HEK293 (cell line): ENCODE data around the gene CPXM1.

Source experiments
- CTCF ChIA-PET: fragments of 350-600 bp; formaldehyde crosslinking; extraction: SDS; loops from one replicate; lab custom pipeline; 2021; ENCODE audit warnings: antibody characterized with exemption; lab: Yijun Ruan, JAX
- POLR2A ChIA-PET: fragments of 300-600 bp; formaldehyde crosslinking; extraction: SDS; loops from one replicate; lab custom pipeline; 2020; ENCODE audit warnings: antibody characterized with exemption, inconsistent platforms; lab: Yijun Ruan, JAX
- H3K27ac ChIP-seq: fragments of 200-500 bp; sonication (Bioruptor generic); 2 replicates; pipeline ENCODE4 v1.5.1; 2014; ENCODE audit warnings: low read depth, low read length, control low read depth, inconsistent platforms; ENCODE audit errors: extremely low read depth
- H3K36me3 ChIP-seq, 2 experiments: fragments of 200-500 bp in 1 of 2; sonication (Bioruptor generic) in 1 of 2; 1 replicate in 1 of 2; 2 replicates in 1 of 2; pipeline ENCODE4 v1.5.1; 2014 to 2017; ENCODE audit warnings: inconsistent platforms in 2 of 2, low read length in 2 of 2; ENCODE audit not compliant: control insufficient read depth in 2 of 2, insufficient read depth in 1 of 2
- H3K4me1 ChIP-seq: fragments of 200-500 bp; sonication (Bioruptor generic); 2 replicates; pipeline ENCODE4 v1.5.1; 2014; ENCODE audit warnings: mild to moderate bottlenecking, low read length, inconsistent platforms; ENCODE audit not compliant: control insufficient read depth, insufficient read depth
- H3K4me3 ChIP-seq: 2 replicates; pipeline ENCODE4 v1.5.1; 2011; ENCODE audit warnings: low read depth, mild to moderate bottlenecking, control low read depth, low read length, moderate library complexity
- H3K9me3 ChIP-seq: fragments of 200-500 bp; sonication (Bioruptor generic); 2 replicates; pipeline ENCODE4 v1.5.1; 2014; ENCODE audit warnings: low read depth, low read length, inconsistent platforms; ENCODE audit not compliant: control insufficient read depth, insufficient read depth
- GLI2 ChIP-seq: fragments of 450-650 bp; formaldehyde crosslinking; IDR thresholded peaks from 2 replicates; pipeline ENCODE4; 2017; ENCODE audit warnings: missing biosample characterization, missing genetic modification characterization, low read depth, borderline replicate concordance
- HOXA7 ChIP-seq: sonication (generic); formaldehyde crosslinking; IDR thresholded peaks from 2 replicates; pipeline ENCODE4 v1.8.1; 2022; ENCODE audit warnings: missing genetic modification reagents, borderline replicate concordance
- KLF16 ChIP-seq: fragments of 450-650 bp; formaldehyde crosslinking; IDR thresholded peaks from 2 replicates; pipeline ENCODE4 v1.5.1; 2017; ENCODE audit warnings: missing biosample characterization, missing genetic modification characterization
- OVOL3 ChIP-seq: fragments of 450-650 bp; formaldehyde crosslinking; IDR thresholded peaks from 2 replicates; pipeline ENCODE4 v1.5.1; 2016; ENCODE audit warnings: missing biosample characterization, missing genetic modification characterization
- RBAK ChIP-seq: fragments of 450-650 bp; formaldehyde crosslinking; IDR thresholded peaks from 2 replicates; pipeline ENCODE4 v1.5.1; 2016; ENCODE audit warnings: missing biosample characterization, missing genetic modification characterization
- REPIN1 ChIP-seq: fragments of 450-650 bp; formaldehyde crosslinking; IDR thresholded peaks from 2 replicates; pipeline ENCODE4 v1.5.1; 2017; ENCODE audit warnings: missing biosample characterization, missing genetic modification characterization, low read depth
- SP2 ChIP-seq: fragments of 450-650 bp; formaldehyde crosslinking; IDR thresholded peaks from 2 replicates; pipeline ENCODE4 v1.5.1; 2016; ENCODE audit warnings: missing biosample characterization, missing genetic modification characterization
- ZBTB17 ChIP-seq: fragments of 450-650 bp; formaldehyde crosslinking; IDR thresholded peaks from 2 replicates; pipeline ENCODE4 v1.5.1; 2016; ENCODE audit warnings: missing biosample characterization, missing genetic modification characterization
- ZFP69B ChIP-seq: fragments of 450-650 bp; formaldehyde crosslinking; IDR thresholded peaks from 2 replicates; pipeline ENCODE4 v1.5.1; 2016; ENCODE audit warnings: missing biosample characterization, missing genetic modification characterization
- ZNF114 ChIP-seq: fragments of 450-650 bp; formaldehyde crosslinking; IDR thresholded peaks from 2 replicates; pipeline ENCODE4 v1.5.0; 2017; ENCODE audit warnings: missing biosample characterization, missing genetic modification characterization
- ZNF155 ChIP-seq: fragments of 450-650 bp; formaldehyde crosslinking; IDR thresholded peaks from 2 replicates; pipeline ENCODE4 v1.5.1; 2016; ENCODE audit warnings: missing biosample characterization, missing genetic modification characterization
- ZNF221 ChIP-seq: fragments of 450-650 bp; formaldehyde crosslinking; IDR thresholded peaks from 2 replicates; pipeline ENCODE4 v1.5.1; 2017; ENCODE audit warnings: missing biosample characterization, missing genetic modification characterization, borderline replicate concordance
- ZNF292 ChIP-seq: fragments of 450-650 bp; formaldehyde crosslinking; IDR thresholded peaks from 2 replicates; pipeline ENCODE4 v1.5.1; 2016; ENCODE audit warnings: low read depth, missing biosample characterization, missing genetic modification characterization, borderline replicate concordance
- ZNF354C ChIP-seq: fragments of 450-650 bp; formaldehyde crosslinking; IDR thresholded peaks from 2 replicates; pipeline ENCODE4 v1.5.1; 2016; ENCODE audit warnings: missing biosample characterization, missing genetic modification characterization, low read depth, borderline replicate concordance
- ZNF521 ChIP-seq: fragments of 450-650 bp; formaldehyde crosslinking; IDR thresholded peaks from 2 replicates; pipeline ENCODE4 v1.5.1; 2017; ENCODE audit warnings: missing biosample characterization, mild to moderate bottlenecking, missing genetic modification characterization
- ZNF623 ChIP-seq: fragments of 450-650 bp; formaldehyde crosslinking; IDR thresholded peaks from 2 replicates; pipeline ENCODE4 v1.5.1; 2016; ENCODE audit warnings: missing biosample characterization, missing genetic modification characterization
- ZNF660 ChIP-seq: fragments of 450-650 bp; IDR thresholded peaks from 2 replicates; pipeline ENCODE4 v1.5.1; 2018; ENCODE audit warnings: missing biosample characterization, mild to moderate bottlenecking, missing genetic modification characterization
- ZNF776 ChIP-seq: fragments of 450-650 bp; formaldehyde crosslinking; IDR thresholded peaks from 2 replicates; pipeline ENCODE4 v1.5.0; 2017; ENCODE audit warnings: missing biosample characterization, missing genetic modification characterization, borderline replicate concordance
- ZSCAN16 ChIP-seq: fragments of 450-650 bp; formaldehyde crosslinking; IDR thresholded peaks from 2 replicates; pipeline ENCODE4 v1.5.1; 2016; ENCODE audit warnings: missing biosample characterization, missing genetic modification characterization
- TF ChIP-seq, protein P1 (sequence below): fragments of 450-650 bp; IDR thresholded peaks from 2 replicates; pipeline ENCODE4 v1.5.1; 2018; ENCODE audit warnings: missing biosample characterization, missing genetic modification characterization
- TF ChIP-seq, protein P2 (sequence below): fragments of 450-650 bp; formaldehyde crosslinking; IDR thresholded peaks from 2 replicates; pipeline ENCODE4 v1.5.1; 2016; ENCODE audit warnings: missing biosample characterization, missing genetic modification characterization
- TF ChIP-seq, protein P3 (sequence below): fragments of 450-650 bp; formaldehyde crosslinking; IDR thresholded peaks from 2 replicates; pipeline ENCODE4 v1.5.1; 2016; ENCODE audit warnings: missing biosample characterization, missing genetic modification characterization

CPXM1 gene

DNA sequence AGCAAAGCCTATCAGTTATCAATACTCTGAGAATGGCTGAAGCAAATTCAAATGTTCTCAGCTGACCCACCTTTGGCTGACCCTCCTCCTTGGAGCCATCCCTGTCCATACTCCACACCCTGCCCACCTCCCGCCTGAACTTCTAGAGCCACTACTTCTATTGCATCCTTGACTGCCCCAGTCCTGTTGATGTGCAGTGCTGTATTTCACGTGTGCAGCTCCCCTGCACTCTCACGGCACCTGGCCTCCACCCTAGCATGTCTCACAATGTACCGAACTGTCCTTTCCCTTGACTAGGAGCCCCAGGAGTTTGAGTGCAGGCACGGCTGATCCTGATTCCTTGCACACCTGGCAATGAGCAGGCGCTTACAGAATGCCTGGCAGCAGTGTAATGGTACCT, 7.0 kb downstream of the CPXM1 start:
- Histone ChIP-seq H3K4me3 (no peak overlapping the region), H3K4me1 (0 out of 2 replicates have a peak, but pooled peaks cover 2% of the 10 kb centered on the region), H3K36me3 (peaks cover 0 to 16% of the 10 kb centered on the region in 2 experiments; a peak in 1 of 3 replicates), H3K9me3 (no peaks in the 10 kb centered on the region), H3K27ac (no peak overlapping the region)
- ChIA-PET CTCF (interaction anchor here (0.8 to 0.9 kb wide), 2 partner anchors 57 to 61 kb away, joined by 3 read pairs; no protein-coding TSS in a partner anchor), POLR2A (interaction anchor here (0.5 kb wide), 1 partner anchor 16 kb away, joined by 3 read pairs; no protein-coding TSS in a partner anchor)
- no peak for TF ChIP-seq KLF16 (tag by site-specific recombination)
- no peak for TF ChIP-seq ZNF221
- TF ChIP-seq ZNF114 (tag by site-specific recombination), result no peak
- TF ChIP-seq ZNF292 (tag by site-specific recombination), result no peak
- TF ChIP-seq ZNF354C (tag by site-specific recombination), result no peak
- no peak for TF ChIP-seq ZSCAN16 (tag by site-specific recombination)
- TF ChIP-seq SP2 (tag by site-specific recombination), result no peak
- TF ChIP-seq ZNF660 (tag by site-specific recombination), result no peak
- TF ChIP-seq, protein P1, sequence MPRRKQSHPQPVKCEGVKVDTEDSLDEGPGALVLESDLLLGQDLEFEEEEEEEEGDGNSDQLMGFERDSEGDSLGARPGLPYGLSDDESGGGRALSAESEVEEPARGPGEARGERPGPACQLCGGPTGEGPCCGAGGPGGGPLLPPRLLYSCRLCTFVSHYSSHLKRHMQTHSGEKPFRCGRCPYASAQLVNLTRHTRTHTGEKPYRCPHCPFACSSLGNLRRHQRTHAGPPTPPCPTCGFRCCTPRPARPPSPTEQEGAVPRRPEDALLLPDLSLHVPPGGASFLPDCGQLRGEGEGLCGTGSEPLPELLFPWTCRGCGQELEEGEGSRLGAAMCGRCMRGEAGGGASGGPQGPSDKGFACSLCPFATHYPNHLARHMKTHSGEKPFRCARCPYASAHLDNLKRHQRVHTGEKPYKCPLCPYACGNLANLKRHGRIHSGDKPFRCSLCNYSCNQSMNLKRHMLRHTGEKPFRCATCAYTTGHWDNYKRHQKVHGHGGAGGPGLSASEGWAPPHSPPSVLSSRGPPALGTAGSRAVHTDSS (tag by site-specific recombination), result no peak
- TF ChIP-seq OVOL3 (tag by site-specific recombination), result no peak
- TF ChIP-seq GLI2 (tag by site-specific recombination), result no peak
- TF ChIP-seq ZFP69B, result no peak
- TF ChIP-seq ZNF623 (tag by site-specific recombination), result no peak
- TF ChIP-seq, protein P2, sequence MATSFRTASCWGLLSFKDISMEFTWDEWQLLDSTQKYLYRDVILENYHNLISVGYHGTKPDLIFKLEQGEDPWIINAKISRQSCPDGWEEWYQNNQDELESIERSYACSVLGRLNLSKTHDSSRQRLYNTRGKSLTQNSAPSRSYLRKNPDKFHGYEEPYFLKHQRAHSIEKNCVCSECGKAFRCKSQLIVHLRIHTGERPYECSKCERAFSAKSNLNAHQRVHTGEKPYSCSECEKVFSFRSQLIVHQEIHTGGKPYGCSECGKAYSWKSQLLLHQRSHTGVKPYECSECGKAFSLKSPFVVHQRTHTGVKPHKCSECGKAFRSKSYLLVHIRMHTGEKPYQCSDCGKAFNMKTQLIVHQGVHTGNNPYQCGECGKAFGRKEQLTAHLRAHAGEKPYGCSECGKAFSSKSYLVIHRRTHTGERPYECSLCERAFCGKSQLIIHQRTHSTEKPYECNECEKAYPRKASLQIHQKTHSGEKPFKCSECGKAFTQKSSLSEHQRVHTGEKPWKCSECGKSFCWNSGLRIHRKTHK, result no peak
- no peak for TF ChIP-seq RBAK
- no peak for TF ChIP-seq HOXA7 (CRISPR knock-in tag)
- TF ChIP-seq REPIN1 (tag by site-specific recombination), result no peak
- TF ChIP-seq ZBTB17 (tag by site-specific recombination), result no peak

DNA sequence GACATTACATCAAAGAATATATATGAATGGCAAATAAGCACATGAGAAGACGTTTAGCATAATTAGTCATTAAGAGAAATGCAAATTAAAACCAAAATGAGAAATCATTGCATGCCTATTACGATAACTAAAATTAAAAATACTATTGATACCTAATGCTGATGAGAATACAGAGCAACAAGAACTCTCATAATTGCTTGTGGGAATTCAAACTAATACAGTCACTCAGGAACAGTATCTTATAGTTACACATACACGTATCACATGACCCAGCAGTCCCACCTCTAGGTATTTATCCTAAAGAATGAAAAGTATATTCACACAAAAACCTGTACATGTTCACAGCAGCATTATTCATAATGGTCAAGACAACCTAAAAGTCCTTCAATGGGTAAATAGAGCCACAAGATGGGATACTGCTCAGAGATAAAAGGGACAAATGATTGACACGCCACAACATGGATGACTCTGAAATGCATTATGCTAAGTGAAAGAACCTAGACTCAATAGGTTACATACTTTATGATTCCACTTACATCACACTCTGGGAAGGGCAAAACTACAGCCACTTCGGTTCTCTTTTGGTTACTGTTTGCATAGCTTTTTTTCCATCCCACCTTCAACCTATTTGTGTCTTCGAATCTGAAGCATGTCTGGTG, 16.4 kb downstream of the CPXM1 start:
- Histone ChIP-seq H3K27ac (no peak overlapping the region), H3K36me3 (no peaks in the 10 kb centered on the region), H3K4me1 (no peaks in the 10 kb centered on the region), H3K4me3 (no peak overlapping the region), H3K9me3 (no peaks in the 10 kb centered on the region)
- TF ChIP-seq, protein P3, sequence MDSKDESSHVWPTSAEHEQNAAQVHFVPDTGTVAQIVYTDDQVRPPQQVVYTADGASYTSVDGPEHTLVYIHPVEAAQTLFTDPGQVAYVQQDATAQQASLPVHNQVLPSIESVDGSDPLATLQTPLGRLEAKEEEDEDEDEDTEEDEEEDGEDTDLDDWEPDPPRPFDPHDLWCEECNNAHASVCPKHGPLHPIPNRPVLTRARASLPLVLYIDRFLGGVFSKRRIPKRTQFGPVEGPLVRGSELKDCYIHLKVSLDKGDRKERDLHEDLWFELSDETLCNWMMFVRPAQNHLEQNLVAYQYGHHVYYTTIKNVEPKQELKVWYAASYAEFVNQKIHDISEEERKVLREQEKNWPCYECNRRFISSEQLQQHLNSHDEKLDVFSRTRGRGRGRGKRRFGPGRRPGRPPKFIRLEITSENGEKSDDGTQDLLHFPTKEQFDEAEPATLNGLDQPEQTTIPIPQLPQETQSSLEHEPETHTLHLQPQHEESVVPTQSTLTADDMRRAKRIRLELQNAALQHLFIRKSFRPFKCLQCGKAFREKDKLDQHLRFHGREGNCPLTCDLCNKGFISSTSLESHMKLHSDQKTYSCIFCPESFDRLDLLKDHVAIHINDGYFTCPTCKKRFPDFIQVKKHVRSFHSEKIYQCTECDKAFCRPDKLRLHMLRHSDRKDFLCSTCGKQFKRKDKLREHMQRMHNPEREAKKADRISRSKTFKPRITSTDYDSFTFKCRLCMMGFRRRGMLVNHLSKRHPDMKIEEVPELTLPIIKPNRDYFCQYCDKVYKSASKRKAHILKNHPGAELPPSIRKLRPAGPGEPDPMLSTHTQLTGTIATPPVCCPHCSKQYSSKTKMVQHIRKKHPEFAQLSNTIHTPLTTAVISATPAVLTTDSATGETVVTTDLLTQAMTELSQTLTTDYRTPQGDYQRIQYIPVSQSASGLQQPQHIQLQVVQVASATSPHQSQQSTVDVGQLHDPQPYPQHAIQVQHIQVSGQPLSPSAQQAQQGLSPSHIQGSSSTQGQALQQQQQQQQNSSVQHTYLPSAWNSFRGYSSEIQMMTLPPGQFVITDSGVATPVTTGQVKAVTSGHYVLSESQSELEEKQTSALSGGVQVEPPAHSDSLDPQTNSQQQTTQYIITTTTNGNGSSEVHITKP (tag by site-specific recombination), result peak; percentile 58
- no peak for TF ChIP-seq ZNF776 (tag by site-specific recombination)
- TF ChIP-seq, protein P1 (tag by site-specific recombination), result no peak
- TF ChIP-seq ZNF155, result no peak
- no peak for TF ChIP-seq ZNF521 (tag by site-specific recombination)
- CTCF ChIA-PET, result interaction anchor here (0.6 to 0.7 kb wide), 3 partner anchors 11 to 40 kb away, joined by 3 to 4 read pairs (median 4); no protein-coding TSS in a partner anchor
- POLR2A ChIA-PET, result no interaction called here
